Stromal cell of bone marrow (primary cell): Measurements from ENCODE around the gene LRRC7.
"Not testable (repeated sequence)": the region's sequence is repeated elsewhere in the genome, so short reads cannot be mapped to it uniquely, and the experiment has no call there.

Experiments
- DNase-seq: peaks from one replicate; pipeline ENCODE4 v3.0.0-alpha.2; 2012; ENCODE audit warnings: low read depth

The LRRC7 gene

DNA sequence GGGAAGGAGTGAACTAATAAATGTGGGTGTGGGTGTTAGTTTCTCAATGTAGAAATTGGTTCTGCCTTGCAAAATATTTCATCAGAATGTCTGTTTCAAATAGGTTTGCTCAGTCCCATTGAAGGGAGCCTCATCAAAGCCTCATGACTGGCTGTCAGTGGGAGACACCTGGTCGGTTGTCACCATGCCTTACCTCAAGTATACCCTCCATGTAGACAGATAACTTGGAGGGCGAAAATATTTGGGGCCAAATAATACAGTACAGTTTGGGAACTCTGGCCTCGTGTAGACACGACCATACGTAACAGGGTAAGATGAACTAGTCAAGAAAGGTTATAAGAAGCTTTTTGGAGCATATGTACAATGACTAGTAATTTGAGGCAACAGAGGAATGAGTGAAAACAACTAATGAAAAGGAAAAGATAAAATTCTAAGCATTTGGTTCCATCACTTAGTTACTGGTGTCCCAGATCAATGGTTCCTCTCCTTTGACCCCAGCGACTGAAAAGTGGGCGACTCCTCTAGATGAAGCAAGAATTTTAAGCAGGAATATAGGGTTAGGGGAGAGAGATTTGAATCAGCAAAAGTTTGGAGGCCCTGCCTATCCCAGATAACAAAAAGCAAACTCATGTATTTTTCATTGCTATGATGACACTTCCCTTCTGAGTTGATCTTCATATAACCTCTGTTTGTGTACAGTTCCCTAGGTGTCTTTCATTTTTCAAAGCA, 473.8 kb downstream of the LRRC7 start:
- no peak for DNase-seq

DNA sequence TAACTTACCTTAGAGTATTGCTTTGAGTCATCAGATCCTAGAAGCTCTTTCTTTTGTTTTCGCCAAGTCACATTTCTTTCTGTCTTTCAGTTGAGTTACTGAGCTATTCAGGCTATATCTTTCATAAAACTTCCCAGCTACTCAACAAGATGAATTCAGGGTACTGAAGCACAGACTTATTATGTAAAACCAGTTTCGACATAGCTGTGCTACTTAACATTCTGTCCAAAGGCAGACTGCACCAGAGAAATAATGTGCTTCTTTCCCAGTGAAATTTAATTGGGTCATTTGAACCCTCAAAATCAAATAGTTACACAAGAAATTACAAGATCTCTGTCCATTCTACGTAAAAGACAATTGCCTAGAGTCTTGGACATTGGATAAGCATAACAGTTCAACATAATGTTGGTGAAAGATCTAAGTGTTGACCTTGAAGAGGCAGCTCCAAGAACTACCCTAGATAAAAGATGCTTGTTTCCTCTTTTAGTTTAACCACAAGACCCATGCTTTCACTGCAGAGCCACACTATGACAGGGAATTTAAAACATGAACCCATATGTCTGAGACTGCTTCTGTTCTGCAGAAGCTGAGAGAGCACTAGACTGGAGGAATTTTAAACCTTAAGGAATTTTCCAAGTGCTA, 474.5 kb downstream of the LRRC7 start:
- no peak for DNase-seq

DNA sequence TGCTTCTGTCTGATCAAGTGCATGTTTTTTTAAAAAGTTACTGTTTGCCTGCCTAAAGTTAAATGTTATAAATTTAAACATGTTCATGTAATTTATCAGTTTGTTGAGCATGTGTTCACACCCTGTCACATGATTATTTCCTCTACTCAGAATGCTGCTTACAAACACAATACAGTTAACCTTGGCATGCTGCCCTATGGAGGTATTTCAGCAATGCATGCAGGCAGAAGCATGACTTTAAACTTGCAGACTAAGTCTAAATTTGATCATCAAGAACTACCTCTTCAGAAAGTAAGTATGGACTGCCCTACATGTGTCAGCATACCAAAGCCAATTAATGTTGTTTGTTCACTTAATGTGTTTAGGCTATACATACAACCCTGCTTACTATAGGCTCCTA, 476.1 kb downstream of the LRRC7 start:
- no peak for DNase-seq

DNA sequence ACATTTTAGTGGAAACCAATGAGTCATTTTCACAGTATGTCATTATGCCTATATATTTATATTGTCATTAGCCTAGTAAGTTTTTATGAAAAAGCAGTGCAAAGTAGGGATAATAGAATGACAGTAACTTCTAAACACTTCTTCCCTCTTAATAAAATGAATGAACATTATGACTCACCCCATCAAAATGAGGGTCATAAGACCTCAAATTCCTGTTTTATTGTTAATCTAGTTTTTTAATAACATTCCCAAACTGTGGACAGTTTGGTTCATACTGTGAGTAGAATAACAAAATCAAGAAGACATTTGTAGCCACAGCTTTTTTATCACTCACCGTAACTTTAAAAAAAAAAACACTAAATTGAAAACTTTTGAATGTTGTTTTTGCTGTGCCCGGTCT, 477.1 kb downstream of the LRRC7 start:
- DNase-seq: peak; percentile 41

- not testable (repeated sequence) for DNase-seq
Observed at GRCh38 chr1:70045581-70045980, 477.9 kb downstream of the LRRC7 start.

- DNase-seq: no peak
Observed at GRCh38 chr1:70048336-70049094, 480.8 kb downstream of the LRRC7 start.

DNA sequence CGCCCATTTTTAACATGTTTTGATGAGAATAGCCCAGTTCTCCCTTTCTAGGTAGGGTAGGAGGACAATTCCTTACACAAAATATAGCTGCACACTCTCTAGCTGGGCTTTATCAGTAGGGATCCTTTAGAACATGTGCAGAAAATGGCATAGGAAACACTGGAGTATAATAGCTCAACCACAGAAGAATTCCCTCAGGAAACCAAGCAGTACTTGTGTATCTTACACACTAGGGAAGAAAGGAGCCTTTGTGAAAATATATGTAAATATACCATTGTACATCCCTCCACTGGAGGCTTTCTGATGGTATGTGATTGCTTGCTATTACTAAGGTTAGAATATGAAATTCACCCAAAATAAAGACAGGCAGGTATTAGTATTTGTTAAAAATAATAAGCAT, 484.2 kb downstream of the LRRC7 start:
- DNase-seq: no peak

GRCh38 chr1:70057500-70057899, 489.8 kb downstream of the LRRC7 start:
- DNase-seq: peak; percentile 53

GRCh38 chr1:70061231-70061630, 493.5 kb downstream of the LRRC7 start:
- DNase-seq: no peak

- no peak for DNase-seq
Observed at GRCh38 chr1:70063861-70064260, 496.1 kb downstream of the LRRC7 start.

DNA sequence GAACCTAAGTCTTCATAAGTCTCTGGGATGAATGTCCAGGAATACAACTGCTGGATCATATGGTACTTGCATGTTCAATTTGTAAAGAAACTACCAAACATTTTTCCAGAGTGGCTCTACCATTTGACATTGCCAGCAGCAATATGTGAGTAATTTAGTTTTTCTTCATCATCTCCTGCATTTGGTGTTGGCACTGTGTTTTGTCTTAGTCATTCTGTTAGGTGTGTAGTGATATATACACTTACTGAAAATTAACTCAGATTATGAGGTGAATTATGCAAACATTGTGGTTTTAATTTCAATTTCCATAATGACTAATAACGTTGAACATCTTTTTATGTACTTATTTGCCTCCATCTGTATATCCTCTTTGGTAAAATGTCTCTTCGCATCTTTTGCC, 499.0 kb downstream of the LRRC7 start:
- DNase-seq: no peak

DNA sequence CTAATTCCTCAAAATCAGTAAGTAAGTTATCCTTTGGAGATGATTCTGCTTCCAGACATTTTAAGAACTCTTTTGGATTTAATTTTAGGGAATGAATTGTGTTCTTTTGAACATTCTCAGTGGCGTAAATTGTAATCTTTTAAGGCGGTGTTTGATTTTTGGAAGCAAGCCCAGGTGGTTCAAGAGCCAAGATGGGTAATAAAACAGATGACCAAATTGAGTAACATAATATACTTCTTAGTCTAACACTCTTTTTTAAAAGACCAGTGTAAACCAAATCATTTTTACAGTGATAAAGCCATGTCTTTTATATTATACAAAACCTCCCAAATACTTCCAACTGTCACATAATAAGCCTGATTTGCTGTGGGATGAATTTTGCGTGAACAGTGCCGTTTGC, 503.9 kb downstream of the LRRC7 start:
- peak; percentile 71 for DNase-seq

DNA sequence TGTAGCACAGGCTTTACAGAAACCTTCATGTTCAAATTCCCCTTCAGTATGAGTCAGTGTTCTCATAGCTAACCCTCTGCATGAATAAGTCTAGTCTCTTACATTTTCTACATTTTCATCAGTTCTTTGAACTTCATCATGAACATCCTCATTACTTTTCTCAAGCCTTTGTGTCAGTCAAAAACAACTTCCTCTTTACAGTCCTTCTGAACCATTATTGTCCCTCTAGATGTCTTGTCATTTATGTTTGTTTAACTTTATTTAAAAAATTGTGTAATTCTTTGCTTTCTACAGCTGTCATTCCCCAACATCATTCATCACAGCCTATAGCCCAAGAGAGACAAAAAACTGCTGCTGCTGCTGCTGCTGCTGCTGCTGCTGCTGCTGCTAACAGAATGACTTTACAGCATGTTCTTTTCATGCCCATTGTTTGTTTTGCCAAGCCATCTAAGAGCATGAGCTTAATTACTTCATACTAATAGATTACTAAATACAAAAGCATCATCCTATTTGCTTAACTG, 504.6 kb downstream of the LRRC7 start:
- peak; percentile 34 for DNase-seq

DNA sequence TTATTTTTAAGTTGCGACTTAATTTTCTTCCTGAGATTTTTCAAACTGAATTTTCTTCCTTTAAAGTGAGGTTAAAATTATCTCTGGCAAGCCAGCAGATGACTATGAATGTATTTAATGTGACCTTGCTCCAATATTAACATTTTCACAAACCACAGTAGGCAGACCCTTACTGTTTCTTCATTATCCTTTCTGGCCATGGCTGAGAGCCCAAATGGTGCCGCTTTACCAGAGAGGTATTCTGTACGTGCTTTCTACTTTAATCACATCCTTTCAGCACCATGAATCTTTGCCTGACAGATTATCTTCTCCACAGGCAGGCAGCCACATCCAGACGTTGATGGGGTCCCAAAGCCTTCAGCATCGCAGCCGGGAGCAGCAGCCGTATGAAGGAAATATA, 508.0 kb downstream of the LRRC7 start:
- no peak for DNase-seq

- no peak for DNase-seq
Observed at GRCh38 chr1:70077066-70077465, 509.3 kb downstream of the LRRC7 start.

DNA sequence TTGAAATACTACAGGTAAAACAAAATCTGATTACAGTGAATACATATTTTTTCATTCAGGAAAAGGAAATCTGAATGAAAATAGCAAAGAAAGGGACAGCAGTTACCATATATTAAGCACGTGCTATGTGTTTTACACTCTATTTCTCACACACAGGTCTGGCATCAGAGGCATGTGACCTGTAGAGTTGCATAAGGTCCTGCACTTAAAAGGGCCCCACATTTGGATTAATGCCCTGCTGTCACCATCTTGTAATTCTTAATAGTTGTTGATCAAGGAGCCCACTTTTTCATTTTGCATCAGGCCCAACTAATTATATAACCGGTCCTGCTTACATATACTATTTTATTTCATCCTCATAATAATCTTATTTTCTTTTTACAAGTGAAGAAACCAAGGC, 511.8 kb downstream of the LRRC7 start:
- no peak for DNase-seq

GRCh38 chr1:70083519-70083918, 515.8 kb downstream of the LRRC7 start:
- DNase-seq: no peak

DNA sequence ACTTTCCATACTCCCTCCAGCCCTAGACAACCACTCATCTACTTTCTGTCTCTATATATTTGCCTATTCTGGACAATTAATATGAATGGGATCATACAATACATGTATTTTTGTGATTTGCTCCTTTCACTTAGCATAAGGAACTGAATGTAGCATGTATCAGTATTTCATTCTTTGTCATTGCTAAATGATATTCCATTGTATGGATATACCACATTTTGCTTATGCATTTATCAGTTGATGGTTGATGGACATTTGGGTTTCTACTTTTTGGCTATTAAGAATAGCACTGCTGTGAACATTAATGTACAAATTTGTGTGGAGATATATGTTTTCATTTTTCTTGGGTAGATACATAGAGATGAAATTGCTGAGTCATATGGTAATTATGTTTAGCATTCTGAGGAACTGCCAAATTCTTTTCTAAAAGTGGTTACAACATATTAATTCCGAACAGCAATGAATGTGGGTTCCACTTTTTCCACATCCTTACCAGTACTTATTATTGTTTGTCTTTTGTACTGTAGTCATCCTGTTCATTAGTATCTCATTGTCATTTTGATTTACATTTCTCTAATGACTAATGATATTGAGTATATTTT, 516.7 kb downstream of the LRRC7 start:
- no peak for DNase-seq

DNA sequence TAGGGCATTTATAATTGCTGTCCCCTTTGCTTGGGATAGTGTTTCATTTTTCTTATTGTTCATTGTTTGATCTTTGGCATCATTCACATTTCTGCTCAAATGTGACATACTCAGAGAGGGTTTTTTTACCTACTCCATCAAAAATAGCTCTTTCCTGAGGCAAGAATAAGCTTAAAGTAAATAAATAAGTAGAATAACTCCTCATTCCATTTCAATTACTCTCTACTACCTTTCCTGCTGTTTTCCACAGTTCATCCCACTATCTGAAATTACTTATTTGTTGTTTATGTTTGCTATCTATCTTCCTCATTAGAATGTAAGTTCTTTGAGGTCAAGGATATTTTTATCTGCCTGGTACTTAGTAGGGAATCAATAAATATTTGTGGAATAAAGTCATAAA, 517.8 kb downstream of the LRRC7 start:
- no peak for DNase-seq

- DNase-seq: no peak
Observed at GRCh38 chr1:70086897-70087296, 519.2 kb downstream of the LRRC7 start.

DNA sequence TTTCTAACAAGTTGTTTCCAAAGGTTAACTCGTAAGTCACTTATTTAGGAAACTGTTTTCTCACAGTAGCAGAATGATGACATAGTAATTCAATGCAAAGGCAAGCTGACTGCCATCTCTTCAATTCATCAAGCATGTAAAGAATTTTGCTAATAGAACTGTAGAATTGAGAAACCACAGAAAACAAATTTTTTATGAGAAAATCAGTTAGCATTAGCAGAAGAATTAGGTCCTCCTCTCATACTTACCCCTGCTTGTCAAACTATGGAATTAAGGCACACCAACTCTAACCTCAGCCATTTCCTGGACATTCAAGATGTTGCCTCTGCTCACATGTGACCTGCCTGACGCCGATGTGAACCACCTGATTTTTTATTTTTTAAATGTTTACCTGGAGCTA, 522.4 kb downstream of the LRRC7 start:
- no peak for DNase-seq

GRCh38 chr1:70090875-70091274, 523.2 kb downstream of the LRRC7 start:
- DNase-seq: no peak

GRCh38 chr1:70091811-70092210, 524.1 kb downstream of the LRRC7 start:
- no peak for DNase-seq
